Epithelial cell of proximal tubule (primary cell): ENCODE results near the gene ABHD17C. TPM values are rescaled to one million over a fixed set of nuclear protein-coding genes. Genes with fewer than 3 reads are reported as not detected.

ENCODE experiments used
- DNase-seq: peaks from one replicate; pipeline ENCODE4 v3.0.0-alpha.2; 2011; ENCODE audit warnings: low read depth
- H3K4me3 ChIP-seq: 2 replicates; pipeline ENCODE4 v1.5.1; 2011; ENCODE audit warnings: low read depth, mild to moderate bottlenecking, low read length
- total RNA-seq: library from RNA; depleted of rRNA; stranded (reverse); fragments of >200 nt; gene quantifications from 2 replicates; pipeline ENCODE4 v1.2.3, GENCODE V29; 2015
- TF ChIP-seq, protein P1 (sequence below): conservative IDR thresholded peaks from 2 replicates; pipeline ENCODE4 v1.5.1; 2012; ENCODE audit warnings: low read depth, mild to moderate bottlenecking, low read length

Gene ABHD17C
- total RNA-seq, 1 donor from 2014 or later: 4.5 TPM

DNA sequence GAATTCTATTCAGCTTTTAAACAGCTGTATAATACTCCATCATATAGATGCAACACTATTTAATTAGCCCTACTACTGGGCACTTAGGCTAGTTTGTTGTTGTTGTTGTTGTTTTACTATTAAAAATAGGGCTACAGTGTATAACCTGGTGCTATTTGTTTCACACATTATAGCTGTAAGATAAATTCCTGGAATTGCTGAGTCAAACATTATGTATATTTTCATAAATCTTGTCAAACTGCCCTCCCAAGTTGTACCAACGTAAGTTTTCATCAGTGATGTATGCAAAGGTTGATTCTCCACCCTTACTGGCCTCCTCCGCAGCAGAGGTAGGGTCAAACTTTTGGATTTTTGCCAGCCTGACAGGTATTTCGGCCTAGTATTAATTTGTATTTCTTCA, 80.2 kb downstream of the ABHD17C start:
- no peak overlapping the region for H3K4me3 ChIP-seq
- no peak for DNase-seq
- TF ChIP-seq, protein P1, sequence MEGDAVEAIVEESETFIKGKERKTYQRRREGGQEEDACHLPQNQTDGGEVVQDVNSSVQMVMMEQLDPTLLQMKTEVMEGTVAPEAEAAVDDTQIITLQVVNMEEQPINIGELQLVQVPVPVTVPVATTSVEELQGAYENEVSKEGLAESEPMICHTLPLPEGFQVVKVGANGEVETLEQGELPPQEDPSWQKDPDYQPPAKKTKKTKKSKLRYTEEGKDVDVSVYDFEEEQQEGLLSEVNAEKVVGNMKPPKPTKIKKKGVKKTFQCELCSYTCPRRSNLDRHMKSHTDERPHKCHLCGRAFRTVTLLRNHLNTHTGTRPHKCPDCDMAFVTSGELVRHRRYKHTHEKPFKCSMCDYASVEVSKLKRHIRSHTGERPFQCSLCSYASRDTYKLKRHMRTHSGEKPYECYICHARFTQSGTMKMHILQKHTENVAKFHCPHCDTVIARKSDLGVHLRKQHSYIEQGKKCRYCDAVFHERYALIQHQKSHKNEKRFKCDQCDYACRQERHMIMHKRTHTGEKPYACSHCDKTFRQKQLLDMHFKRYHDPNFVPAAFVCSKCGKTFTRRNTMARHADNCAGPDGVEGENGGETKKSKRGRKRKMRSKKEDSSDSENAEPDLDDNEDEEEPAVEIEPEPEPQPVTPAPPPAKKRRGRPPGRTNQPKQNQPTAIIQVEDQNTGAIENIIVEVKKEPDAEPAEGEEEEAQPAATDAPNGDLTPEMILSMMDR: no peak

DNA sequence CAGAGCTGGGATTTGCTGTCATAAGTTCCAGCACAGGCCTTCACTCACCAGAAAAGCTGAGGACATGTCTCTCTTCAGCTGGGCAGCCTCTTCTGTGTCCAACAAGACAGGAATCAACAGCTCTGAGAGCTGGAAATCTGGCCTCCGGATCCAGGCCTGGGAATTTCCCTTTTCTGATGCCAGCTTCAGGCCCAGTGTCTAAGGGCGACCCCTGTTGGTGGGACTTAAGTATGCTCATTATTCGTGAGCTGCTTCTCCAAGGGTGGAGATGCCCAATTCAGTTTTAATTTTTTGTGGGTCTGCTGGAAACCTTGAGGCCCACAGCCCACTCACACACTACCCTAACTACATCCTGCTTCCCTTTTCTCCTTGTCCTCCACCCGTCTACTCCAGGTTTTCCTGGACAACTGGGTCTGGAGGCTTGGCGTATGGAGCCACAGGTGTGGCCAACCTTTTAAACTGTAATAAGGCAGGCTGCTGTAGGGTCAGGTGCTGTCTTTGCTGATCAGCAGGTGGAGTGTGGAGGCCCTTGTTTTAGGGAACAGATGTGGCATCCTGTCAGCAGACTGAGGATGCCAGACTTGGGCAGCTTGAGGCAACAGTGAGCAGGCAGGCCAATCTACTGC, 81.4 kb downstream of the ABHD17C start:
- TF ChIP-seq, protein P1: peak; percentile 85
- no peak overlapping the region for H3K4me3 ChIP-seq
- DNase-seq: peak; percentile 31

DNA sequence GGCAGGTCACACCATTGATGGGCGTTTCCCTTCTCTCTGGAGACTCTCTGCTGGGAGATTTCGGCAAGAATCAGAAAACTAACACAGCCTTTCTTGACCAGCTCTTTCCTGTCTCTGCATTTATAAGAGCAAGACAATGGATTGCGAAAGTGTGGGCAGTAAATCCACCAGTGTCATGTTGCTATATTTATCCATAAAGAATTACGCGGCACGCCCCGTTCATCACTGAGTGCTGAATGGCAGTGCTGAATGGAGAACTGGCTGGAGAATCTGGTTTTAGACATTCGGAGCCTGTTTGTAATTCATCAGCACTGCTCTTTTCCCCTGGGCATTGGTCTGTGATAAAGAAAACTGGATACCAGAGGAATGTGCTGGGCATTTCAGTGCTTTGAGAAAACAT, 82.0 kb downstream of the ABHD17C start:
- TF ChIP-seq, protein P1: no peak
- no peak for DNase-seq
- H3K4me3 ChIP-seq: no peak overlapping the region

DNA sequence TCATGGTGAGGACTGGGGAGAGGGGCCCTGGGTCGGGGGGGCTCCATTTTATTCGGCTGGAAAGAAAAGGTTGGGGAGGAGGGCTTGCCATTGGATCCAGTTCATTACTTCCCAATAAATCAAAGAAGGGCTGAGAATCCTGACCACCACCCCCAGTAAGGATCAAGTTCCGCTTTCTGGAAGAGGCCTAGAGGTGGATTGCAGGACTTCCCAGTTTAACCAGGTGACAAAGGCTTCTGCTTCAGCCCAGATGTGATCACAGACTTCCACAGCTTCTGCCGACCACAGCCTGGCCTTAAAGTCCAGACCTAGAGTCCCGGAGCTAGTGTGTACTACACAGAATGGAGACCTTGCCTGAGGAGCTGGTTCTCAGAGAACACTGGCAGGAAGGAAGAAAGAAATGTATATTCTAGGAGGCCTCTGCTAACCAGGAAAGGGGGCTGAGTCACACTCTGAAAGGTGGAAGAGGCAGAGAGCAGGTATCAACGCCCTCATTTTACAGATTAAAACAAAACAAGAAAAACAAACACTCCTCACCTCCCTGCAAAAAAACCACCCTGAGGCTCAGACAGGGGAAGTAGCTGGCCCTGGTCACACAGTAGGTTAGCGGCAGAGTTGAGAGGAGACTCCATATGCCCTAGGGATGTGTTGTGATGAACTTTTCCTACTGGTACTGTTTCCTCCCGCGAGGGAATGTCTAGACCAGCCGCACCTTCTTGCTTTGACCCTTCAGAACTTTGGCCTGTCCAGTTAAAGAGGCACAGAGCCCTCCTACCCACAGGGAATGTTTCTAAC, 82.9 kb downstream of the ABHD17C start:
- no peak overlapping the region for H3K4me3 ChIP-seq
- TF ChIP-seq, protein P1: no peak
- DNase-seq: no peak

DNA sequence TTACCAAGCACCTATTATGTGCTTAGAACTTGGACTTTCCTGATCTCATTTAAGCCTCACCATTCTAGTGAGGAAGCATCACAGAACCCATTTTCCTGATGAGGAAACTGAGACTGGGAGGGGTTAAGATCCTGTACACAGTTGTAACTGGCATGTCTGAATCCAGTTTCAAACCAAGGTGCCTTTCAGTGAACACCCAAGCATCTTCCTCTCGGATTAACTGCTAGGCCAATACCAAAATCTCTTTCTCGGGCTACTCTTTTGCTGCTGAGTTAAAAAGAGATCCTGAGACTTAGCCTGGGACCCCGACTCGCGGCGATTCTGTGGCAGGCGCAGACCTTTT, 83.5 kb downstream of the ABHD17C start:
- TF ChIP-seq, protein P1: no peak
- no peak for DNase-seq
- peak overlapping the region; percentile 61 for H3K4me3 ChIP-seq

DNA sequence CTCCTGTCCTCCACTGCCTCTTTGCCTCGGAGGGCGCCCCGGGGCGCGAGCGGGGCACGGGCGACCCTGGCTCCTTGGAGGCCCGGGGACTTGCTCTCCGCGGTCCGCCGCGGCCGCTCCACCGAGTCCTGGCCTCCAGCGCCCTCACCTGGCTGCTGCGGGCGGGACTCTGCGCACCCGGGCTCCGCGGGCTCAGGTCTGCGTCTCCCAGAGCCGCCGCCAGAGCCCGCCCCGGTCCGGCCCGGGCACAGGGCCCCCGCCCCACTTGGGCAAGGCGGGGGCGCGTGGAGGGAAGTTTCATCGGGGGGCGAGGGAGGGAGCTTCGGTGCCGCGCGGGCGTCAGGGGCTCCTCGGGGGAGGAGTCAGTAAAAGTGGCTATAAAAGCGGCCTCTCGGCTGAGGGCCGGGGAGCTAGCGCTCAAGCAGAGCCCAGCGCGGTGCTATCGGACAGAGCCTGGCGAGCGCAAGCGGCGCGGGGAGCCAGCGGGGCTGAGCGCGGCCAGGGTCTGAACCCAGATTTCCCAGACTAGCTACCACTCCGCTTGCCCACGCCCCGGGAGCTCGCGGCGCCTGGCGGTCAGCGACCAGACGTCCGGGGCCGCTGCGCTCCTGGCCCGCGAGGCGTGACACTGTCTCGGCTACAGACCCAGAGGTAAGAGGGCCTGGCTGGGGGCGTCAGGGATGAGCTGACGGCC, 84.0 kb downstream of the ABHD17C start, which contains the start of gene CEMIP:
CEMIP (plus strand) TSS at position 407 of the 694 bp plus-strand sequence. CDS start 94,510 bp downstream, outside the sequence.
- TF ChIP-seq, protein P1: peak; percentile 72
- H3K4me3 ChIP-seq: peak within 1 kb of the TSS; percentile 61
- DNase-seq: no peak
